ENCODE data around the gene CHRNA7. TPM values are rescaled to one million over a fixed set of nuclear protein-coding genes. Genes with fewer than 3 reads are reported as not detected.

CHRNA7 gene
- total RNA-seq, 1 donor from 2014 or later, result 1.5 TPM

GRCh38 chr15:32107477-32108080 lies 77.3 kb downstream of the CHRNA7 start:
- H3K27ac Mint-ChIP-seq (ENCODE audit: unreplicated experiment), result no peak overlapping the region
- Histone ChIP-seq H3K4me1 (ENCODE audit: insufficient read depth, low read length) (no peaks in the 10 kb centered on the region), H3K4me2 (ENCODE audit: low read length) (no peak overlapping the region), H3K27ac (ENCODE audit: low read depth, low read length) (no peak overlapping the region), H3K36me3 (ENCODE audit: insufficient read depth, low read length) (no peaks in the 10 kb centered on the region), H2AFZ (ENCODE audit: low read depth, low read length) (no peak overlapping the region), H4K20me1 (ENCODE audit: insufficient read depth, low read length) (no peaks in the 10 kb centered on the region), H3K79me2 (ENCODE audit: insufficient read depth, low read length) (no peaks in the 10 kb centered on the region), H3K4me3 (ENCODE audit: insufficient read depth, low read depth, low read length) (no peak overlapping the region), H3K9ac (ENCODE audit: low read length) (no peak overlapping the region), H3K27me3 (ENCODE audit: insufficient read depth, low read length) (no peaks in the 10 kb centered on the region), H3K9me3 (ENCODE audit: insufficient read depth, low read depth, low read length) (no peaks in the 10 kb centered on the region)
- H3K36me3 Mint-ChIP-seq (ENCODE audit: low read depth, unreplicated experiment), result no peaks in the 10 kb centered on the region
- H3K27me3 Mint-ChIP-seq (ENCODE audit: low read depth, unreplicated experiment), result no peaks in the 10 kb centered on the region
- no peak for DNase-seq (ENCODE audit: low read depth)
- FAIRE-seq, result no peak
- TF ChIP-seq CTCF (IDR thresholded peaks at IDR 0.05; ENCODE audit: insufficient read depth, low read depth, low read length), result no peak
- no peak for TF ChIP-seq EZH2 (IDR thresholded peaks at IDR 0.05; ENCODE audit: insufficient read depth, low read length)
- H3K4me1 Mint-ChIP-seq (ENCODE audit: low read depth, unreplicated experiment), result peaks cover 2% of the 10 kb centered on the region
- no peak overlapping the region for H3K4me3 Mint-ChIP-seq (ENCODE audit: unreplicated experiment)
- peaks cover 4% of the 10 kb centered on the region for H3K9me3 Mint-ChIP-seq (ENCODE audit: unreplicated experiment)

- Mint-ChIP-seq H3K9me3 (ENCODE audit: unreplicated experiment) (peaks cover 1% of the 10 kb centered on the region), H3K4me1 (ENCODE audit: low read depth, unreplicated experiment) (peaks cover 2% of the 10 kb centered on the region), H3K27ac (ENCODE audit: unreplicated experiment) (no peak overlapping the region), H3K4me3 (ENCODE audit: unreplicated experiment) (no peak overlapping the region), H3K36me3 (ENCODE audit: low read depth, unreplicated experiment) (no peaks in the 10 kb centered on the region), H3K27me3 (ENCODE audit: low read depth, unreplicated experiment) (peaks cover 5% of the 10 kb centered on the region)
- no peaks in the 10 kb centered on the region for H3K4me1 ChIP-seq (ENCODE audit: insufficient read depth, low read length)
- no peaks in the 10 kb centered on the region for H3K27me3 ChIP-seq (ENCODE audit: insufficient read depth, low read length)
- FAIRE-seq (no peak), DNase-seq (ENCODE audit: low read depth) (no peak)
- no peaks in the 10 kb centered on the region for H3K36me3 ChIP-seq (ENCODE audit: insufficient read depth, low read length)
- no peaks in the 10 kb centered on the region for H4K20me1 ChIP-seq (ENCODE audit: insufficient read depth, low read length)
- no peak overlapping the region for H3K9ac ChIP-seq (ENCODE audit: low read length)
- H3K79me2 ChIP-seq (ENCODE audit: insufficient read depth, low read length), result no peaks in the 10 kb centered on the region
- no peak for TF ChIP-seq EZH2 (IDR thresholded peaks at IDR 0.05; ENCODE audit: insufficient read depth, low read length)
- no peak for TF ChIP-seq CTCF (IDR thresholded peaks at IDR 0.05; ENCODE audit: insufficient read depth, low read depth, low read length)
- H3K27ac ChIP-seq (ENCODE audit: low read depth, low read length), result no peak overlapping the region
- H3K4me2 ChIP-seq (ENCODE audit: low read length), result no peak overlapping the region
- H2AFZ ChIP-seq (ENCODE audit: low read depth, low read length), result no peak overlapping the region
- H3K9me3 ChIP-seq (ENCODE audit: insufficient read depth, low read depth, low read length), result no peaks in the 10 kb centered on the region
- H3K4me3 ChIP-seq (ENCODE audit: insufficient read depth, low read depth, low read length), result no peak overlapping the region
Measured at GRCh38 chr15:32108661-32109060, 78.3 kb downstream of the CHRNA7 start.

- Mint-ChIP-seq H3K36me3 (ENCODE audit: low read depth, unreplicated experiment) (no peaks in the 10 kb centered on the region), H3K9me3 (ENCODE audit: unreplicated experiment) (no peaks in the 10 kb centered on the region), H3K27me3 (ENCODE audit: low read depth, unreplicated experiment) (peaks cover 9% of the 10 kb centered on the region), H3K4me1 (ENCODE audit: low read depth, unreplicated experiment) (peaks cover 2% of the 10 kb centered on the region), H3K27ac (ENCODE audit: unreplicated experiment) (no peak overlapping the region), H3K4me3 (ENCODE audit: unreplicated experiment) (no peak overlapping the region)
- no peak for FAIRE-seq
- Histone ChIP-seq H2AFZ (ENCODE audit: low read depth, low read length) (no peak overlapping the region), H3K27ac (ENCODE audit: low read depth, low read length) (no peak overlapping the region), H3K4me1 (ENCODE audit: insufficient read depth, low read length) (no peaks in the 10 kb centered on the region), H4K20me1 (ENCODE audit: insufficient read depth, low read length) (no peaks in the 10 kb centered on the region), H3K9me3 (ENCODE audit: insufficient read depth, low read depth, low read length) (no peaks in the 10 kb centered on the region), H3K4me3 (ENCODE audit: insufficient read depth, low read depth, low read length) (no peak overlapping the region), H3K79me2 (ENCODE audit: insufficient read depth, low read length) (no peaks in the 10 kb centered on the region), H3K4me2 (ENCODE audit: low read length) (no peak overlapping the region), H3K36me3 (ENCODE audit: insufficient read depth, low read length) (no peaks in the 10 kb centered on the region), H3K27me3 (ENCODE audit: insufficient read depth, low read length) (no peaks in the 10 kb centered on the region), H3K9ac (ENCODE audit: low read length) (no peak overlapping the region)
- TF ChIP-seq EZH2 (IDR thresholded peaks at IDR 0.05; ENCODE audit: insufficient read depth, low read length) (no peak), CTCF (IDR thresholded peaks at IDR 0.05; ENCODE audit: insufficient read depth, low read depth, low read length) (no peak)
- no peak for DNase-seq (ENCODE audit: low read depth)
Measured at GRCh38 chr15:32112101-32112500, 81.8 kb downstream of the CHRNA7 start.
